HG02610 (cell line): Measurements from ENCODE around the gene TMEM220.
A peak's percentile ranks its signal among the peaks of the same experiment; 100 is the strongest.
"Not testable (repeated sequence)": the region's sequence is repeated elsewhere in the genome, so short reads cannot be mapped to it uniquely, and the experiment has no call there.

ENCODE experiments used
- ATAC-seq: cut with Tn5 transposase; IDR thresholded peaks from one replicate; pipeline ENCODE4 v1.9.1; 2021; ENCODE audit warnings: mild to moderate bottlenecking, moderate library complexity; ENCODE audit not compliant: unreplicated experiment

The TMEM220 gene

GRCh38 chr17:10731408-10731879, 1.6 kb upstream of the TMEM220 start:
- no peak for ATAC-seq

GRCh38 chr17:10730247-10730646, 424 bp upstream of the TMEM220 start:
- ATAC-seq, result not testable (repeated sequence)

- no peak for ATAC-seq
These were observed 1.4 kb downstream of the TMEM220 start for GRCh38 chr17:10728331-10728892.

- ATAC-seq, result no peak
These were observed 2.6 kb downstream of the TMEM220 start for GRCh38 chr17:10727192-10727591.

- no peak for ATAC-seq
These were observed 3.6 kb downstream of the TMEM220 start for GRCh38 chr17:10726196-10726595.

GRCh38 chr17:10725262-10725661, 4.6 kb downstream of the TMEM220 start:
- no peak for ATAC-seq

GRCh38 chr17:10724546-10725195, 5.2 kb downstream of the TMEM220 start:
- ATAC-seq, result no peak

GRCh38 chr17:10718547-10718946, 11.3 kb downstream of the TMEM220 start:
- ATAC-seq, result no peak

- no peak for ATAC-seq
These were observed 13.6 kb downstream of the TMEM220 start for GRCh38 chr17:10716218-10716617.

GRCh38 chr17:10713318-10713717, 16.5 kb downstream of the TMEM220 start:
- no peak for ATAC-seq

GRCh38 chr17:10705727-10706126, 24.1 kb downstream of the TMEM220 start:
- no peak for ATAC-seq

GRCh38 chr17:10702574-10702973, 27.2 kb downstream of the TMEM220 start:
- ATAC-seq, result no peak

GRCh38 chr17:10699856-10700255, 30.0 kb downstream of the TMEM220 start:
- ATAC-seq, result no peak

GRCh38 chr17:10698096-10698818, 31.6 kb downstream of the TMEM220 start:
- ATAC-seq, result no peak

- peak; percentile 95 for ATAC-seq
These were observed 32.4 kb downstream of the TMEM220 start, which contains the start of the genes ADPRM and SCO1 for GRCh38 chr17:10697092-10698081. Gene ADPRM, plus strand, starts transcription at chr17:10697594. Its CDS starts 7,333 bp downstream, at chr17:10704927. Gene SCO1, minus strand, starts transcription at chr17:10697533. Its CDS starts 26 bp downstream, at chr17:10697507.

GRCh38 chr17:10695875-10696407, 33.9 kb downstream of the TMEM220 start:
- ATAC-seq, result not testable (repeated sequence)

- ATAC-seq, result no peak
These were observed 42.3 kb downstream of the TMEM220 start for GRCh38 chr17:10687499-10687898.

- ATAC-seq, result no peak
These were observed 46.0 kb downstream of the TMEM220 start for GRCh38 chr17:10683853-10684252.

GRCh38 chr17:10681866-10682446, 47.9 kb downstream of the TMEM220 start:
- ATAC-seq, result no peak

- no peak for ATAC-seq
These were observed 55.1 kb downstream of the TMEM220 start for GRCh38 chr17:10674704-10675103.
